GM18505 (cell line): ENCODE measurements around the gene KLK13.

Experiments used
- ATAC-seq: cut with Tn5 transposase; IDR thresholded peaks from one replicate; pipeline ENCODE4 v1.9.1; 2021; ENCODE audit not compliant: unreplicated experiment
- POLR2A ChIP-seq: IDR thresholded peaks from 4 replicates; pipeline ENCODE4 v1.6.1; 2011; ENCODE audit warnings: borderline replicate concordance; ENCODE audit not compliant: insufficient read depth, insufficient read length; ENCODE audit errors: extremely low read depth

KLK13 gene

GRCh38 chr19:51086153-51086850, 21.4 kb upstream of the KLK13 start:
- ATAC-seq, result no peak
- TF ChIP-seq POLR2A, result no peak

- ATAC-seq, result no peak
- no peak for TF ChIP-seq POLR2A
These were observed 19.6 kb upstream of the KLK13 start for GRCh38 chr19:51084505-51084904.

GRCh38 chr19:51083783-51084182, 18.9 kb upstream of the KLK13 start:
- no peak for TF ChIP-seq POLR2A

GRCh38 chr19:51083181-51083580, 18.3 kb upstream of the KLK13 start:
- no peak for ATAC-seq
- TF ChIP-seq POLR2A, result no peak

More at GRCh38 chr19:51083783-51084182, 18.9 kb upstream of the KLK13 start:
- no peak for ATAC-seq

- no peak for TF ChIP-seq POLR2A
These were observed 17.7 kb upstream of the KLK13 start, which contains the start of gene KLK14 for GRCh38 chr19:51082611-51083010. KLK14 (minus strand) TSS chr19:51082887; CDS start chr19:51082614, 273 bp downstream.

GRCh38 chr19:51081476-51081875, 16.6 kb upstream of the KLK13 start:
- no peak for ATAC-seq
- no peak for TF ChIP-seq POLR2A

More at GRCh38 chr19:51082611-51083010, 17.7 kb upstream of the KLK13 start, which contains the start of gene KLK14:
- ATAC-seq, result no peak

- ATAC-seq, result no peak
- no peak for TF ChIP-seq POLR2A
These were observed 14.7 kb upstream of the KLK13 start for GRCh38 chr19:51079481-51080110.

GRCh38 chr19:51078731-51079130, 13.8 kb upstream of the KLK13 start:
- no peak for TF ChIP-seq POLR2A
- no peak for ATAC-seq

GRCh38 chr19:51078104-51078503, 13.2 kb upstream of the KLK13 start:
- ATAC-seq, result no peak
- no peak for TF ChIP-seq POLR2A

- TF ChIP-seq POLR2A, result no peak
- no peak for ATAC-seq
These were observed 11.8 kb upstream of the KLK13 start for GRCh38 chr19:51076631-51077213.

- TF ChIP-seq POLR2A, result no peak
- ATAC-seq, result no peak
These were observed 11.1 kb upstream of the KLK13 start for GRCh38 chr19:51075998-51076397.

GRCh38 chr19:51071095-51071405, 6.2 kb upstream of the KLK13 start:
- no peak for TF ChIP-seq POLR2A

GRCh38 chr19:51070334-51071094, 5.6 kb upstream of the KLK13 start:
- no peak for ATAC-seq
- TF ChIP-seq POLR2A, result no peak

More at GRCh38 chr19:51071095-51071405, 6.2 kb upstream of the KLK13 start:
- ATAC-seq, result no peak
